Measurements from ENCODE around the gene CDH4.

Gene CDH4

DNA sequence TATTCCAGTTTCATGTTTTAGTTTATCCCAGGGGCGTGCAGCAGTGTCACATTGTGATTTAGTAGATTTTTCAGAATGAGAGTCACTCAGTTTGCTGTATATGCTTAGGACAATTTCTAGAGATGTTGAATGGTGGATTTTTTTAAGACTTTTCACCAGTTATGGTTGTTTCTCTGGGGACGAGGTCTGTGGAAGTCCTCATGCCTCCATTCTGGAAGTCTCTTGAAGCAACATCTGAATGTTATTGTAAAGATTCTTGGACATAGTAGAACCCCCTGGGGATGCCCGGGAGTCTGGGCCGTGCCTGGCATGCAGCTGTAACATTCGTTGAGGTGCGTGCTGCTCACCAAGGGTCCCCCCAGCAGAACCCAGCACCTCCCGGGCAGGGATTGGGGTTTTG lies 341.5 kb downstream of the CDH4 start:
- DNase-seq = no peak

DNA sequence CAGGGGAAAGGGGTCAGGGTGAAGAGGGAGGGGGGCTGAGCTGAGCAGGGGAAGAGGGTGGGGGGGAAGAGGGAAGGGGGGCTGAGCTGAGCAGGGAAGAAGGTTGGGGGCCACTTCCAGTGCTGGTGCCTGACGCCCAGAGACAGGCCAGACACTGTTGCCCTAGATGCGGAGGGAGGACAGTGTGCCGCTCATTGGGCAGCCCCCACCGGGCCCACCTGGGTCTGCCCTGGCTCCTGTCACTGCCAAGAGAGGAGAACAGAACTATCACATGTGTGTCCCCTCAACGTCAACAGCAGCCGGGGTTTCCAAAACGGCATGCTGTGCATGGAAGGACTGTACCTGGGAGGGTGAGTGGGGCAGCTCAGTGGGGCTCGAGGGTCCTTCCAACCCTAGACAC lies 342.1 kb downstream of the CDH4 start:
- no peak for DNase-seq

DNA sequence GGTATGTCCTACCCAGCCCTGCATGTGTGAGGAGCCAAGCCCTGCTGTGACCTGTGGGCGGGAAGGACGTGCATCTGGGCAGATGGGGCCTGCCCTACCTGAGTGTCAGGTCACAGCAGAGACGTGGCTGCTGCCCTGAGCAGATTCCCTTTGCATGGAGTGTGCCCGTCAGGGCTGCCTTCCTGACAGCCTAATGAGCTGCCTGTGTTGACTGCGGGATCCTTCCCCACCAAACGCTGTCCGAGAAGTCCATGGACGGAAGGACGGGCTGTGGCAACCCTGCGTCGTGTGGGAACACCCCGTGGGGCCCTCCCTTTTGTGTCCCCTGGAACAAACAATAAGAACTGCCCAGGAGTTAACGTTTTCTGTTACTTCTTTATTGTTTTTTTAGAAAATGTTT lies 343.2 kb downstream of the CDH4 start:
- no peak for DNase-seq

DNA sequence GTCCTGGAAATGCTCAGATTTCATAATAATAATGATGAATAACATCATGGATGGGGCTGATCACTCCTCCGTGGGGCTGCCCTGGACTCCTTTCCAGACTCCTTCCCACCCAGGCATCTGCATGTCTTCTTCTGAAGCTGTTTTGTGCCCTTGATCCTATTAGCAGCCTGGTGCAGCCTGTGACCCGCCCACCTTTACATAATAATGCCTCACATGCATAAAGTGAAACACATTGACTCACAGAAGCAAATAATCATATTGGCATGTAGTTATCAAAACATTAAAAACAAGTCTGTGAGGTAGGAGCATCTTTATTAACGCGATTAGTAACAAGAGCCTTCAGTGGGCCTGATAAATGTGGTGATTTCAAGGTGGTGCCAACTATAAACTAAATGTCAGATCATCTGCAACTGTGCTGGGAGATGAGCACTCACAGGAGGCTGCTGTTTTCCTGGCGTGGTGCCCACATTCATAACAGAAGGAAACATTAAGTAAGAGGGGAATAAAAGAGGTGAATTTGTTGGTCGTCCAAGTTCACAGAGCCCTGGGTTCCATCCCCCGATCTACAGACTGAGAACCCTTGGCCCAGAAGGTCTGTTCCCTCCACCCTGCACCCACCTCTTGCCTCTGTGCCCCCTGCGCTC lies 344.7 kb downstream of the CDH4 start:
- no peak for DNase-seq

DNA sequence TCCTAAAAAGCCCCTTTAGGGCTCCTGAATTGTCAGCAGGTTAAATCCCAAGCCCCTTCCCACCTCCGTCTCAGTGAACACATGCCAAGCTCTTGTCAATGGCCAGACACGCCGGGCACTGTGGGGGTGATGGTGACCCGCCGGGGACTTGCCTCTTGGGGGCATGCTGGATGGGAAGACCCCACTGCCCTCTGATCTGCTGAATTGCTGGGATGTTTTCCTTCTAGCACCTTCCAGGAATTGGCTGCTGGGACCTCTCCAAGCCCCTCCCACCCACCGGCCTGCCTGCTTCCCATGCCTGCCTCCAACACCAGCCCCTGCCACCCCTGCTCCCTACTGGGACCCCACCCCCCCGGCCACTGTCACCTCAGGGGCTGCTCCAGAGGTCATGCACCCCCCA lies 345.9 kb downstream of the CDH4 start:
- DNase-seq = no peak

DNA sequence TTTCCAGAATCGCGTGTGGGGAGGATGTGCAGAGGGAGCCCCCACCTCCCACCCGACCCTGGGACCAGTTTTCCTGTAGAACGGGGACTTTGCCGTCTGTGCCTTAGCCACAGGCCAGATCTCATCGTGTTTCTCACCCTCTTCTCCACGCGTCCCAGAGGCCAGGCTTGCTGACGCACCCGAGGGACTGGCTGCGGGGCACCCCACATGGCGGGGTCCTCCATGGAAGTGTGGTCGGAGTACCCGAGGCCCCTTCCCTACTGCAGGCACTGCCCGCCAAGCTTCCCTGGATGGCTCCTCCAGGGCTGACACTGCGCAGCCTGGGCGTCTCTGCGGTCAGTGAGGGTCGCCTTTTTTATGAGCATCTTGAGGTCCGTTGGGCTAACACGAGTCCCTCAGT lies 346.5 kb downstream of the CDH4 start:
- DNase-seq = no peak

DNA sequence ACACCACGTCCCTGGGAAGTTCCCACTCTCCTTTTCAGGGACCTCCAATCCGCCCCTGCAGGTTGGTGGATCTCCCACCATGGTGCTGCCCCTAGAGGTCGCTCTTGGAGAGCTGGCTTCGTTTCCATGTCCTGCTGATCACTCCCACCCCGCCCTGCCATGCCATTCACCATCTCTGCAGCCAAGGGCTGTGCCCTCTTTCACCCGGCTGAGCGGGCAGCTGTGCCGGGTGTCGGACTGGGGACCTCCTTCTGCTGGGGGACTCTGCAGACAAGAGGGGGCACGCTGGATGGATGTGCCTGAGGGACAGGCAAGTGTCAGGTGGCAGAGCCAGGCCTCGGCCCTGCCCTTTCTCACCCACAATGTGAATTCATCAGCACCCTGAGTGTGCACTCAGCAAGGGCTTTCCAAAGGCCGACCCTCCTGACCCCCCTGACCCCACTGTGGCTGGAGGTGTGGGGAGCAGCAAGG lies 347.0 kb downstream of the CDH4 start:
- no peak for DNase-seq

DNA sequence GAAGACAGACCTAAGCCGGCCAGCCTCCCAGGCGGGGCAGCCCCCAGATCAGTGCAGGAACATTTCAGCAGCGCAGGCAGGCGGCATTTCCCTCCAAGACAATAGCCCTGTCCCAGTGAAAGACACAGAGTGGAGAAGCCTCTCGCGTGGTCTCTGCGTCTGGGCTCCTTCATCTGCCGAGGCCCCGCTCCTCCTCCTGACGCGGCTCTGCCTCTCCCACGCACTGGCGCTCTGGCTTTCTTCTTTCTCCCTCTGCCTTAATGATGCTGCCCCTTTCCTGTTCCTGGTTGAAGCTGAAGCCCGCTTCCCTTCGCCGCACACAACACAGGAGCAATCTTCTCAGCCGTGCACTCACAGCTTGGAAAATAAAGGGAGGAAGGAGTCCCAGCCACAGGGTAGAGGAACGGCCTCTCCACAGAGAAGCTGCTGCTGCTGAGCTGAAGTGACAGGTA lies 347.5 kb downstream of the CDH4 start:
- DNase-seq = no peak

DNA sequence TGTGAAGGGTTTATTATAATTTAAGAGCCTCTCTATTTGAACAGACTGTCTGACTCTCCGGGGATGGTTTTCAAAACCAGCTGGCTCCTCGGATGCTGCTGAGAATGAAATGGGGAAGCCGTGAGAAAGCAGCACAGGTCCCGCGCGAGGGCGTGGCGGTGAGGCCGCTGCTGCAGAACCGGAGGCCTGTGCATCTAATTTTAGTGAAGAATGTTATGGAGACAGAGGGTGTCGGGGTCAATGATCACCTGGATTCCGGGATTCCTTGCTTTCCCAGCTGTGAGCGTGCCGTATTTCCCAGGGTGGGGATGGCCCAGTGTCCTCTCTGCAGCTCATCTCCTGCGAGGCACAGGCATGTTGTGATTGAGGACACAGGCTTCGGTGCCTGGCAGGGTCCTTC lies 348.0 kb downstream of the CDH4 start:
- DNase-seq = no peak

DNA sequence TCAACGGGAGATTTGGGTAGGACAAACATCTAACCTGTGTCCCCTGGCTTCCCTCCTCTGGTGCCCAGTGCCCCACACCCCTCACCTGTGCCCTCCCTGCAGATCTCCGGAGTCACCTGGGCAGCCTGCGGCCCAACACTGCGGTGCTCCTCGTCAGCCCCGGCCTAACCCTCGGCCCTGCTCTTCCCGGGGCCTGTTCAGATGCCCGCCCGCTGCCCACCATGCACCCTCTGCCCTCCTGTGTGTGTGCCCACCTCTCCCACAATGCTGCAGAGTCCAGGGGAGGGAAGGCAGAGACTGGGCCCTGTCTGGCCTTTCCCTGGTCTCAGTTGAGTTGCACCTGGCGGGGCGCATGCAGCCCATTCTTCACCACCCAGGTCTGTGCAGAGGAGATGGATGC lies 349.3 kb downstream of the CDH4 start:
- no peak for DNase-seq

DNA sequence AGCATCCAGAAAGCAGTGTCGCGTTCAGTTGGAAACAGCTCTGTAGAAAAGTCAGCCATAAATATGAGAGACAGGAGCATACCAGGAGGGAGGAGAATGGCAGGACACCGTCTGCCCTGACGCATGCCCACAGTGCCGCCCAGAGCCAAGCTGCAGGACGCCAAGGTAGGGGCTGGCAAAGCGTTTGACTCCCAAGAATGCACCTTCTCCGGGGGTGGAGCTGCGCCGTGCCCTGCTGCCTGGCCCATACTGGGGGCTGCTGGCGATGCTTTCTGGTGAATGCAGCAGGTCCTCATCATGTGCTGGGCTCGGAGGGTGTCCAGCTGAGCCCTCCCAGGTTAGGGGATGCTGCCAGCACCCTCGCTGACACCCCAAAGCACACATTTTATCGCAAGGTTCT lies 349.8 kb downstream of the CDH4 start:
- no peak for DNase-seq

DNA sequence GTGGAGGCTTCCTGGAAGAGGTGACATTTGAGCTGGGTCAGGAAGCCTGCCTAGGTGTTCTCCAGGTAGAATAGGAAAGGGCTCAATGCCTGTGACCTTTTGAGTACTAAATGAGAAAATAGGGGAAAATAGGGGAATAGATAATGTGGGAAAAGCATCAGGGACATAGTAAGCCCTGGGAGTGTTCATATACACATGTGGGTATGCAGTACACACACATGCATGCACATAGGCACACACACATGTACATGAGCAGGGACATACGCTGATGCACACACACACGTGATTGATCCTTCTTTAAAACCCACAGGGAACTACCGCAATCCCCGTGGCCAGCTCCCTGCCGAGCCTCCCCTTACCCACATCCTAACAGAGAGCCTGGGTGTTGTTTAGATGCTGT lies 351.7 kb downstream of the CDH4 start:
- no peak for DNase-seq

DNA sequence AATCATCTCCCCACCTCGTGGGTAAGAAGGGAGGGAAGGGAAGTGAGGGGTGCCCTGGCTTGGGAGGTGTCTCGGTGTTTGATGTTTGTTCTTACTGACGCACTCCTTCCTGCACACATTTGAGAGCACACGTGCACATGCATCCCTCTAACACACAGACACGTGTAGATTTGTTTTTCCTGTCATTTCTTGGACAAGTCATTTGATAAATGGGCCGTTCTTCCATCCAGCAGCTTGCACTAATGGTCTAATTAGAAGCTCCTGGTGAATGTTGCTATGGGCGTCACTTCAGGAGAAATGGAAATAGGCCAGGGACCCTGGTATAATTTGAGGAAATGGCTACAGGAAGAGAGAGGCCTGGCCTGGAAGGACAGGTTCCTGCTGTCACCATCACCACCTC lies 352.5 kb downstream of the CDH4 start:
- no peak for DNase-seq

DNA sequence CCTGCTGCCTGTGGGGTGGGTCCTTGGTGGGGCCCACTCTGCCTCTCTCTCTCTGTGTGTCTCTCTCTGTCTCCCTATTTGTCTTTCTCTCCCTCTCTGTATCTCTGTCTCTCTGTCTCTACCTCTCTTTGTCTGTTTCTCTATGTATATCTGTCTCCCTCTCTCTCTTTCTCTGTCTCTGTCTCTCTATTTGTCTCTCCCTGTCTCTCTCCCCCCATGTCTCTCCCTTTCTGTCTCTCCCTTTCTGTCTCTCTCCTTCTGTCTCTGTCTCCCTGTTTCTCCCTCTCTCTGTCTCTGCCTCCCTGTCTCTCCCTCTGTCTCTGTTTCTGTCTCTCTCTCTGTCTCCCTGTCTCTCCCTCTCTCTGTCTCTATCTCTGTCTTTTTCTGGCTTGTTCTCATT lies 353.2 kb downstream of the CDH4 start:
- no peak for DNase-seq

DNA sequence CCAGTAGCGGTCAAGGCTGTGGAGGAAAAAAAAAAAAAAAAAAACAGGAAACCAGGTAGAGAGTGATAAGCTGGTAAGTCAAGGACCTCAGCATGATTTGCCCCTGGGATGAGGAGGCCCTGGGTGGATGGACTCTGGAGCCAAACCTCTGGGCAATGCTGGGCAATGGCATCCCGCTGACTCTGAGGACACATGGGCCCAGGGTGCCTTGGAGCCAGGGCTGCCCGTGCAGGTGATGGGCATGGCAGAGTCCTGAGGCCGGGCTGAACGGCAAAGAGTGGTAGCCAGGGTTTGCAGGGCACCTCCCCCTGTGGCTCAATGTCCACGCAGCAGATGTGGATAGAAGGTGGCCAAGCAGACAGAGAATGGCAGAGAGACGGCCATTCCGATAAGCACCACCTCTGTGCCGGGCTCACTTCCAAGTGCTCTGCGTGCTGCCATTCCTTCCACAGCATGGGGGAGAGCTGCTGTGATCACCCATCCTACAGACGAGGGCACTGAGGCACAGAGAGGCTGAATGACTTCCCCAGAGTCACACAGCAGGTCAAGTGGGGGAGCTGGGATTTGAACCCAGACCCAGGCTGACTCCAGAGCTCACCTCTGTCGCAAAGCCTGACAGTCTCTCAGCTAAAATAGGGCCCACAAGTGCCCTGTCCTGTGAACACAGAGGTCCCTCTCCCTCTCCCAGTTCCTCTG lies 353.9 kb downstream of the CDH4 start:
- DNase-seq = no peak

DNA sequence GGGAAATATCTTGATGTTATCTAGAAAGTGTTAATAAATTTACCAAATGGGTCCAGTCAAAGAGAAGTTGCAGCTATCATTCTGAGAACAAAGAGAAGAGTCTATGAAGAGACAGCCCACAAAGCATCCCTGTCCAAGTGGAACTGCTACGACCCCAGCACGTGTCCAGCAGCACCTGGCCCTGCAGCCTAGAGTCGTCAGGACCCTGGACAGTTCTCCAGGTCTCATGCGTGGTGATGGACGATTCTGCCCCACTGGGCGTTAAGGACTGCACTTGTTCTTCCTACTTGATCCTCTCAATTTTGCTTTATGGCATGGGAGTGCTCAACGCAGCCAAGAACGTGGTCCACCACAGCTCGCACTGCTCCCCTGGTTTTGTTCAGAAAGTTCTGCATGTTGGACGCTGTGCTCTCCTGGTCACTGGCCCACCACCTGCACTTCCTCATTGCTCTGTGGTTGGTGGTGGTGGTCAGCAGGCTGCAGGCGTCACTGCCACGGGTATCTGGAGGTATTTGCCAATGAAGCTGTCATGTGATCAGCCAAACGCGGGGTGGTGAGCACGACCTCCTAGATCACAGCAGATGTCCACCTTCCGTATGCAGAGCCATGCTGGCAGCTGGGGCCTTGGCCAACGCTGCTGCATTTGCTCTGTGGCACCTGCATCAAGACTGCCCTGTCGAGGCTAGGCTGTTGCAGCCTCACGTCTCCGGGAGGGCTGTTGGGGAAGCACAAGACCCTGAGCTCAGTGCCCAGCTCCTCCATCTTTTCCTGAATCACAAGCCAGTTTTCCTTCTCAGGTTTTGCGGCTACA lies 356.4 kb downstream of the CDH4 start:
- no peak for DNase-seq

DNA sequence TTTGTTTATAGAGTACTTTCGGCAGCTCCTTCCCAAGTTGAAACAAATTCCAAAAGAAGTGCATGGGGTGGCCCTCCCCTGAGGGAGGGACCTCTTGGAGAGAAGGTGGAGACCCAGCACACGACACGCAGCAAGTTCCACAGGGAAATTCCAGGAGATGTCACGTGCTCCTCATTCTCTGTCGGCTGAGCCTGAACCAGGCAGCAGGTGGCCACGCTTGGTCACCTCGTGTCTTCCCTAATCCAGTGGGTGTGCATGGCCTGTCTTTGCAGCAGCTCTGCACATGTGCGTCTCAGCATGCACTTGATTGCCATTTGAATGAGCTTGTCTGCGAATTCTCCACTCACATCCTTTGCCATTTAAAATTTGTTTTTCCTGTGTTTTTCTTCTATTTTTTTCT lies 357.4 kb downstream of the CDH4 start:
- DNase-seq = no peak

DNA sequence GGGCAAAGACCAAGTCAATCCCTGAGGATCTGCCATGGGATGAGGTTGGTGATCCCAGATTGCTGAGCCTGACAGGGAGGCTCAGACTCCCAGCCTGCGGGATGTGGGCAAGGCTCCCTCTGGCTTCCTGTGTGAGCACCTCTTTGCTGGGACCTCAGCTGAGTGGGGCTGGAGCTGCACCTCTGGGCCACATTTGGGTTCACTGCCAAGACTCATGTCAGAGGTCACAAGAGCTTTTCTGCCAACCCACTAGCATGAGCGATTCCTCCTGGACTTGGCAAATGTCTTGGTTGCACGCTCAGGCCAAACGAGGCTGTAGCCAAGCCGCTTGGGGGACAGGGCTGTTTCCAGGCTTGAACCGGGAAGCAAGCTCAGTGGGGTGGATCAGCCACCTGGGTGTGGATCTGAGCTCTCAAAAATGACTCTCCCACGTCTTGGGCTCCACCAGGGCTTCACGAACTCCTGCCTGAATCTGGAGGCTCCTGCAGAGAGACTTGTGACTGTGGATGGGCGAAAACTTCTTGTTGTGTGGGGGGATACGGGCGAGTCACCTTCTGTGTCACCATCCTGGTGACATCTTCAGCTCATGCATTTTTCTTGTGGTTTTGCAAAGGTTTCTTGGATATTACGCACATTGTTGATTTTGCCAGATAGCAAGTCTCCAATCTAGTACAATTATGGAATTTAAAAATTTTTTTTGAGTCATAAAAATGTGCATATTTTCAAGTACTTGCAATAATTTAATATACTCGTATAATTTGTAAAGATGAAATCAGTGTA lies 359.5 kb downstream of the CDH4 start:
- DNase-seq = no peak

DNA sequence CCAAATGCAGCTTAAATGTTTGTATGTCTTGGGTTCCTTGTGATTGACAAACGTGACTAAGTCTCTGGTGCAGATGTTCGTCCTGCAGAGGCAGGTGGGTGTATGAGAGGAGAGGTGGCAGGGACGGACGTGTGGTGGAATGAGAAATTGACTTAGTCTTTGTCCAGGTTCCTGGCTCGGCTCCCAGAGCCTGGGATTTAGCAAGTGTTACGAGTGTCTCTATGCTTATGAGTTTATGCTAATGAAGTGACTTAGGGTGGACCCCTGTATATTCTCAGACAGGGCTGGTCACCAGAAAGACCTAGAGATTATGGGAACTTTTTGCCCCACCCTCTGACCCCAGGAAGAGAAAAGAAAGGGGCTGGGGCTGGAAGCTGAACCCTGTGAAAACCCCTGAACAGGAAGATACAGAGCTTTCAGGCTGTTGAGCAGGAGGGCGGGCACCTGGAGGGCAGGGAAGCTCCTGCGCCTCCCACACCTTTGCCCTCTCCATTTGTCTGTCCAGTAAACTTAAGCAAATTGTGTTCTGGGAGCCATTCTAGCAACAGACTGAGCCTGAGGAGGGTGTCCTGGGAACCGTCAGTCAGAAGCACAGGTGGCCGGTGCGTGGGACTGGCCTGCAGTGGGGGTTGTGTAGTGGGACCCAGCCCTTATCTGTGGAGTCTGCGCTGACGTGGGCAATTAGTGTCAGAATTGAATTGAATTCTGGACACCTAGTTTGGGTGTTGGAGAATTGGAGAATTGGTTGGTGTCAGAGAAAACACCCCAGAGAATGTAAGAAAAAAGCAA lies 362.1 kb downstream of the CDH4 start:
- no peak for DNase-seq

DNA sequence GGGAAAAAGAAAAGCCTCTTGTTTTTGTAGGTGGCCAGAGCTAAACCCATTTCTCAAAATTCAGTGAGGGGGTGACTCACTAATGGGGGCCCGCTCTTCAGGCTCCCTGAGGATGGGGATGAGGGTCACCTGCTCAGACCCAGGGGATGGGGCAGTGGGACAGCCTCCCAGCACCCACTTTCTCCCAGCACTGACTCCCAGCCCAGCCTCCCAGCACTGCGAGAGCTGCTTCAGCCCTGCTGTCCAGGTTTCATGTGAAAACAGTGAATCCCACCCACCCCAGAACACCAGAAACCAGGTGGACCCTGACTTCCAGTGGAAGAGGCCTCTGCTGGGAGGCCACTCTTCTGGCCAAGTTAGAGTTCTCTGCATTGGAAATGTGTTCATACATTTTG lies 362.6 kb downstream of the CDH4 start:
- DNase-seq = no peak

DNA sequence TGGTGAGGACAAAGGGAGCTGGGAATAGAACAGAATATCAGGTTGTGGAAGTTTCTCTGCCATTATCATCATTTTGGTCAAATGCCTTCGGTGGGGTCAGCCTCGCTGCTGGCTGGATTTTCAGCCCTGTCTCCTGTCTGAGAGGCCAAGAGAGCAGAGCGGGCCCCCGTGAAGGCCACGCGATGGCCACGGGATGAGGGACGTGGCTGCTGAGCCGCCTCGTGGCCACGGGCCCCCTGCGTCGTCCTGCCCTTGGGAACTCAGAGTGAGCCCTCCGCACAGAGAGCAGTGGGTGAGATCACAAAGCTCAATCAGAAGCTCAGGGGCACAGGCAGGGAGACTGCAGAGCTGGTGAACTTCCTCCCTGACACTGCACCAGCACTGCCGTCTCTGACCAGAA lies 363.7 kb downstream of the CDH4 start:
- DNase-seq = no peak

DNA sequence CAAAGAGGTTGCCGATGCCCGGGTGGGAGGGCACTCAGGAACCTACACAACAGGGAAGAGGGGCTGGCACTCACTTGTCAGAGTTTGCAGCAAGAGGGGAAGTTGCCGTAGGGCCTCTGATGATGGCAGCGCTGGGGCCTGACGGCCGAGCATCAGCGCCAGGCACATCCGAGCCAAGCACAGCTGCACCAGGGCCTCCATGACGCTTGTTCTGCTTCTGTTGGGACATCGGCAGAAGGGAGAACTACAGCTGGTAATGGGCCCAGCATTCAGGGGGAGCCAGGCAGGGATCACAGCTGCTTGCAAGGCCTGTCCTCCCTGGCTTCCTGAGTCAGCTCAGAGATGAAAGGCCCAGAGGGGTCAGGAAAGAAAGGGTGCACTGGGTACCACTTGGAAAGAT lies 367.7 kb downstream of the CDH4 start:
- DNase-seq = no peak

Measured in effector CD8-positive, alpha-beta T cell (primary cell).